Activated CD4-positive, alpha-beta T cell treated with anti-CD3 and anti-CD28 coated beads, Interleukin-2, amount 50 U/mL, for 24 hours (primary cell): ENCODE results near the gene NOXA1.

Source experiments
- DNase-seq, 2 donors: peaks; one replicate each; pipeline ENCODE4 v3.0.0-alpha.2; 2020; ENCODE audit warnings: low read depth in 1 of 2, low spot score in 1 of 2

The NOXA1 gene

DNA sequence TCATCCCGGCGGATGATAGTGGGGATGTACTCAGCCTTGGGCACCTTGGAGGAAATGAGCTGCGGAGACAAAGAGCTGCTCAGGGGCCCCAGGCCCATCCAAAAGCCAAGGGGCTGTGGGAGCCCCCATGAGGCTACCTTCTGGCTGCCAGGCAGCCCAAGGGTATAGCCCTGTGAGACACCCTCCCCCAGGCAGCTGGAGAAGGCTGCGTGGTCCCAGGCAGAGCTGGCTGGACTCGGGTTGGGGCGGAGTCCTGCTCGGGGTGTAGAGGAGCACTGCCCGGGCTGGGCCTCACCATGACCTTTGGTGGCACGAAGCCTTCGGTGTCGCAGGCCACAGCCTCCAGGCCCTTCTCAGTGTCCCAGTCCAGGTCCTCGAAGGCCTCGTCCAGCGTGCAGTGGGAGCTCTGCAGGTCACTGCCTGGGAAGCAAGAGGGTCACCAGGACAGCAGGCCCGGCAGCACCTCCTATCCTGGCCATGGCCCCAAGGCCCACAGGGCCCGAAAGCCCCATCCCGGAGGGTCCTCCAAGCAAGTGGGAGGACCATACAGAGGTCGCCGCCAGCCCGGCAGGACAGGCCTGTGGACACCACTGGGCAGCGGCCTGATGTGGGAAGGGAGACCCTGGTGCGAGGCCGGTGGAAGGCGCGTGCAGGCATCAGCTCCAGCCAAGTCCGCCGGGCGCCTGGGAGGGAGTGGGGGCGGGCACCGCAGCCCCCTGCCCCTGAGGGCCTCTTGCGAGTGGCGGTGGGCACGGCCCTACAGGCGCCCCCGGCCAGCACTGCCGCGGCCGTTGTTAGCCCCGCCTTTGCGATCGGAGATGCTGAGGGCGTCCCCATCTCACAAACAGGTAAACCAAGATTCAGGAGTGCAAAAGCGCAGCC, 29.8 kb downstream of the NOXA1 start:
- DNase-seq: no peak

DNA sequence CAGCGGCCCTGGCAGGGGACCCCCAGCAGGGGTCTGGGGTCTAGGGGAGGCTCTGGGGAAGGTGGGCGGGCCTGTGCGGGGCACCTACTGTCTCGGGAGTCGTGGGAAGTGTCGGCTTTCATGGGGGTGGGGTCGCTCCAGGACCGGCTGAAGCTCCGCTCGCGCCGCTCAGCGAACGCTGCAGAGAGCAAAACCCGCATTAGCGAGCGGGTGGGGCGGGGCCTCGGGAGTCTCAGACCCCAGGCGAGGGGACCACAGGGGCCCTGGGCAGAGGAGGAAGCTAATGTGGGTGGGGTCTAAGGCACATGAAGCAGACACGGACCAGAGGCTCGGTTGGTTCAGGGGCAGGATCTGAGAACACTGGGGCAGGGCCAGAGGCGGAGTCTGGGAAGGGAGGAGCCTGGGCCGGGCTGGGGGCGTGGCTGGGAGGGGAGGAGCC, 30.5 kb downstream of the NOXA1 start:
- peak in 1 of 2 donors; percentile 54 for DNase-seq

DNA sequence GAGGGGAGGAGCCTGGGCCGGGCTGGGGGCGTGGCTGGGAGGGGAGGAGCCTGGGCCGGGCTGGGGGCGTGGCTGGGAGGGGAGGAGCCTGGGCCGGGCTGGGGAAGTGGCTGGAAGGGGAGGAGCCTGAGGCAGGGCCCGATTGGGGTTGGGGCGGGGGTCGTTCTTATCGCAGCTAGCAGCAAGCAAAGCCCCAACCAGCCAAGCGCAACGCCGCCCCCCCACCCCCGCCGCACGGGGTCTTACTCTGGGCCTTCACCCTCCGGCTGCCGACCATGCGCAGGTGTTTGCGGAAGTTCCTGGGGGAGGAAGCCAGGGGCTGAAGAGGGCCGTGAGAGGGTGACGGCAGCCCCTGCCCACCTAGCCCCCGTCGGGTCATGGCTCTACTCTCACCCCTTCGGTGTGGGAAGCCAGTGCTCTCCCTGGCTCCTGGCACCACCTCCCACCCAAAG, 31.0 kb downstream of the NOXA1 start:
- DNase-seq: no peak

DNA sequence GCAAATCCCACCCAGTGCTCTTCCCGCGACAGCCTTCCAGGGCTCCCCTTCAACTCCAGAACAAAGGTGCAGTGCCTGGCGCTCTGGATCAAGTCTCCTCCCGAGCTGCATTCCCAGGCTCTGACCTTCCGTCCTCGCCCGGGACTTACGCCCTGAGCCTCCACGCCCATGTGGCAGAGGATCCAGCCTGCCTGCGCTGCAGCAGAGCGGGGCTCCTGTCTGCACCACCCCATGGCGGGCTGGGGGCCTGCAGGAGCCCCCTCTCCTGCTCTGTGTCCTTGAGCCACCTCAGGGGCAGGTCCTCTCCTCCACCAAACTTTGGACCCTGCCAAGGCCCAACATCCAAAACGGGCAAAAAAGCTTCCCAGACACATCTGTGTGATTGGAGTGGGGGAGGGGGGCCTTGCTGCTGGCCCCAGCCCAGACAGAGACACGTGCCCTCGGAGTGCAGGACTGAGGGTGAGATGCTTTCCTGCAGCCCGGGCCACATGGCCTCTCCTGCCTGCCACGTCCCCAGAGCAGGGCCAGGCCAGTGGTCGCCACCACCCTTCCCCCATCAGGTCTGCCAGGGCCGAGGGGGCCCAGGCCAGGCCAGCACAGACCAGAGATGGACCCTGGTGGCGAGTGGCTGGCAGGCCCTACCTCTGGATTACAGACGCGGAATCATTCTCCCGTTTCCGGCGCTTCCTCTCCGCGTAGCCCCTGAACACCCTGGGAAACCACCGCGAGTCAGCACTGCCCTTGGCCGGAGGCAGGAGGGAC, 31.6 kb downstream of the NOXA1 start:
- no peak for DNase-seq

DNA sequence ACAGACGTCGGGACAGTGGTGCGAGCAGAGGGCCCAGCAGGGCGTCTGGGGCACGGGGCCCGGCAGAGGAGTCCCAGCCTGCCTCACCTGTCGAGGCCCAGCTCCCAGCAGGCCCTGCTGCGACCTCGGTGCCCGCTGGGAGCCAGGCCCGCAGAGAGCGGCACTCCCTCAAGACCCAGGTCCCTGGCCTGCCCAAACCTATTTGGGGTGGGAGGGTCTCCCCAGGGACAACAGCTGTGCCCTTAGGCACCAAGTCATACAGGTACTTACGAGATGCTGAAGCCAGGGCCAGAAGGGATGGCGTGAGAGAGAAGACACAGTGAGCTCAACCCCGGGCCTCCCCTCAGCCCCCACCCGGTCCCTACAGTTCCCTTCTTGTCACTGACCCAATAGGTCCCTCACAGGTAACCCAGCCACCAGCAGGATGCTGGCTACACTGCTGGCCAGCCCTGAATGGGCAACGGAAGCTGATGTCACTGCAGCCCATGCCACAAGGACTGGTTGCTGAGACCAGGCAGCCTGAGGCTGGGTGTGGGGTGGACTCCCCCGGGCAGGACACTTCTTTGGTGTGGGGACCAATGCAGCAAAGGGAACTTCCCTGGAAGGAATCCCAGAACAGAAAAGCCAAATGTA, 32.3 kb downstream of the NOXA1 start:
- DNase-seq: no peak

DNA sequence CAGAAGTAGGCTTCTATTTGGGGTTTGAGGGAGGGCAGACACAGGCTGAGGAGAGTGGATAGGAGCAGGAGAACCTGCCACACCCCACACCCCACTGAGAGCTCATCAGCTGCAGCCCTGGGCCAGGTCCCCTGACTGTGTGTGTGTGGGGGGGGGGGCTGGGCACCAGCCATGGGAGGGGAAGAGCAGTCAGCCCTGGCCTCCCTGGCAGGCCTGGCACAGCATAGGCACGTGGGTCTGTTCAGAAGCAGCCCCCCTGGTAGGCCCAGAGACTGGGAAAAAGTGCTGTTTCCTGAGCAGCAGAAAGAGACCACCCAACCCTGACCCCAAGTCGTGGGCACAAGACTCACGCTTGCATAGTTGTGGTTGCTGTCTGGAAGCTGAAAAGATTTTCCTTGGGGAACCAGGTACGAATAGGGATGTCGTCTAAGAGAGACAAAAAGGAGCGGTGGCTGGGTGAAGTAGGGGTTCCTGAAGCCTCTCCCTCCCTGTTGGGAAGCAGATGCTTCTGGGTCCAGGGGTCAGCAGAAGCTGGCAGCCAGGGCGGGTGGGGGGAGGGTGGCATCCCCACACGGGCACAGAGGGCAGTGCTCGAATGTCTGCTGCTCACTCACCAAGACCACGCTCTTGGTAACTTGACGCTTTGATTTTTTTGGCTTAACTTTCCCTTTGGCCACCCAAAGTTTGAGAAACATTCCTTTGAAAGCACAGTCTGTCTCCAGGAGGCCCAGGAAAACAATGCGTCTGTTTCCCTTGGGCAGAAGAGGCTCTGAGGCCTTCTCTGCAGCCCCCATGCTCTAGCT, 33.1 kb downstream of the NOXA1 start:
- DNase-seq: no peak

DNA sequence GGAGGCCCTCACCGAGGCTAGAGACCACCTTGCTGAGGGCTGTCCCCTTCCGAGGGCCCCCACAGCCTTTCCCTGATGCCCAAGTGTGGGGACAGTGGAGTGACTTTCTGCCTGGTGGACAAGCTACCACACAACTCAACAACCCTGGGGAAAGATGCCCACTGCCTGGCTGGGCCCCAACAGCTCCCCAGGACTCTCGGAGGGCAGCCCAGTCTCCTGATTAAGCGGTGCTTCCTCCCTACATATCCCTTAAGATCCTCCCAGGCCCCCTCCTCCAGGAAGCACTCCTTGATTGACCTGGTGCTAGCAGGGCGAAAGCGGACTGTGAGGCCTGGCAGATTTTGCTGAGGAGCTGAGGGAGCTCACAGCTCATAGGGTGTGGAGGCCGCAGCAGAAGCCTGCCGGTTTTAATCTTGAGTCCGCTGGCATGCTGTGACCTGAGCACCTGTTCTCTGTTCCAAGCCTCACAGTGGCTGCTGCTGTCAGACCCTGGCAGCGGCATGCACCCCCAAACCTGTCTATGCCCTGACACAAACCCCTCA, 33.7 kb downstream of the NOXA1 start:
- DNase-seq: no peak

DNA sequence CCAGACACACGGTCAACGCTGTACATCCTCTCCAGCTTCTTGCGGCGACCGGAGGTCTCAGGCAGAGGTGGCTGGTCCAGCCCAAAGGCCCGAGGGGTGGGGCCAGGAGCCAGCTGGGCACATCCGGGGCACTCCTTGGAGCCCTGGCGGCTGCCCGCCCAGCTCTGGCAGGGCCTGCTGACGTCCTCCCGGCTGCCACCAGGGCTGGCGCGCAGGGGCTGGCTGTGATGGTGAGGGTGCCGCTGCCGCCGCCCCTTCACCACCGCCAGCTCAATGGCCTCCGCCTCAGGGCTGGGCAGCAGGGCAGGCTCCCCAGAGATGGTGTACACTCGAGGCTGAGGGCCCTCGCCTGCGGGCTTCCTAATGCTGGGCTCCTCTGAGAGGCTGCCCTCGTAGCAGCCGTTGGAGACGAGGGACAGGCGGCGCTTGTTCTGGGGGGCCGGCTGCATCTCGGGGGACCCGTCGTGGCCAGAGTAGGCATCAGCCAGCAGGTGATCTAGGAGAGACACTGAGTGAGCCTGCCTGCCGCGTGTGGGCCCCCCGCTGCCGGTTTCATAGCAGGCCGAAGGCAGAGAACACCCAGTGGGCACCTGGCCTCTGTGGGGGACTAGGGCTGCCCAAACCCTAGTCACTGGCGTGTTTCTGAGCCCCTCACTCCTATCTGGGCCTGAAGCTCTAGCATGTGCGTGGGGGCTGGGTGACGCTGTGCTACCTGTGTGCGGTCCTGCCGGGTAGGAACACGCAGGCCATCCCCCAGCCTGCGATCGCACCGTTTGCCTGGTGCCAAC, 34.4 kb downstream of the NOXA1 start:
- no peak for DNase-seq

DNA sequence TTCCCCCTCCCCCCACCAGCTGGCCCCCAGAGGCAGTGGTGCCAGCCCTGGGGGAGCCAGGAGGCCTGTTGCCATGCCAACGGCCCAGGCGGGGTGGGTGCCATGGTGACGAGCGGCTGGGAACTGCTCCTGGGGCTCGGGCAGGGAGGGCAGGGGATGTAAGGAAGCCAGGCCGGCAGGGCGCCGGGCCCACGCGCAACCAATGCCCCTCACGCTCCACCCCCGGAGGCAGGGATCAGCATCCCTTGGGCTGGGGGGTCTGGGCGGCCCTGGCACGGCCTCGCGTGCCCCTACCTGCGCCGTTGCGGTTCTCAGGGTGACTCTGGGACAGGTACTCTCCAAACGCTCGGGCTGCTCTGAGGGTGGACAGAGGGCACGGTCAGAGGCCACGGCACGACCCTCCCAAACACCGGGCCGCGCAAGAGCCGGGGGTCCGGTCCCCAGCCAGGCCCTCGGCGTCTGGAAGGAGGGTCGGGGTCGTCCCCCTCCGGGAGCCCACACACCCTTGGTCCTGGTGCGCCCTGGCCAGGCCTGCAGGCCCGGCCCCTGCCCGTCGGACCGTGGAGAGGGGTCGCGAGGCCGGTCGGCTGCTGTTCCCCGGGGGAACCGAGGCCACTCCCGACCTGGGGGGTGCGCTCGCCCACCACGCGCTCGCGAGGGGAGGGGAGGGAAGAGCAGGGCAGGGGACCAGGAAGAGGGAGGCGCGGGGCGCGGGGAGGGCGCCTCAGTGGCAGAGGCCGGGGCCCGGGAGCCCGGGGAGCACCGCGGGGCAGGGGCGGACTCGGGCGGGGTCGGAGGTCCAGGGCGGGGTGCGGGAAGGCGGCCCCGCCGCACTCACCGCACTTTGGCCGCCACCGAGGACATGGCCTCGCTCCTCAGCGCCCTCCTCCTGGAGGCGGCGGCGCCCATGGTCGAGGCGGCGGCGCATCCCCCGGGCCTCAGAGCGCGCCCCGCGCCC, 35.3 kb downstream of the NOXA1 start:
- DNase-seq: no peak

DNA sequence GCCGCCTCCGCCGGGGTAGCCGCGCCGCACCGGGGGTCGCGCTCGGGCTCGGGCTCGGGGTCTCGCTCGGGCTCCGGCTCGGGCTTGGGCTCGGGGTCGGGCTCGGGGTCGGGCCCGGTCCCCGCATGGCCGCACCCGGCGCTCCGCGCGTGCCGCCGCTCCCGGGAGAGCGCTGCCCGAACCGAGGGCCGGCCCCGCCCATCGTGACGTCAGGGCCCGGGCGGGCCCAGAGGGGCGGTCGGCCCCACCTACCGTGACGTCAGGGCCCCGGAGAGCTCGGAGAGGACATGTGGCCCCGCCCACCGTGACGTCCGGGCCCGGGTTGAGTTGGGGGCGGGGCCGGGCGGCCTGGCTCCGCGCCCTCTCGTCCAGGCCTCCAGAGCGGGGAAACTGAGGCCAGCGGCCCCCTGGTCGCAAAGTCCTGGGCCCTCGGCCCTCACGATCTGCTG, 36.0 kb downstream of the NOXA1 start, which contains the start of gene NSMF:
Gene NSMF (minus strand): TSS at position 183 of the 449 bp plus-strand sequence. CDS start 232 bp downstream, outside the sequence.
- DNase-seq: peak; percentile 92

DNA sequence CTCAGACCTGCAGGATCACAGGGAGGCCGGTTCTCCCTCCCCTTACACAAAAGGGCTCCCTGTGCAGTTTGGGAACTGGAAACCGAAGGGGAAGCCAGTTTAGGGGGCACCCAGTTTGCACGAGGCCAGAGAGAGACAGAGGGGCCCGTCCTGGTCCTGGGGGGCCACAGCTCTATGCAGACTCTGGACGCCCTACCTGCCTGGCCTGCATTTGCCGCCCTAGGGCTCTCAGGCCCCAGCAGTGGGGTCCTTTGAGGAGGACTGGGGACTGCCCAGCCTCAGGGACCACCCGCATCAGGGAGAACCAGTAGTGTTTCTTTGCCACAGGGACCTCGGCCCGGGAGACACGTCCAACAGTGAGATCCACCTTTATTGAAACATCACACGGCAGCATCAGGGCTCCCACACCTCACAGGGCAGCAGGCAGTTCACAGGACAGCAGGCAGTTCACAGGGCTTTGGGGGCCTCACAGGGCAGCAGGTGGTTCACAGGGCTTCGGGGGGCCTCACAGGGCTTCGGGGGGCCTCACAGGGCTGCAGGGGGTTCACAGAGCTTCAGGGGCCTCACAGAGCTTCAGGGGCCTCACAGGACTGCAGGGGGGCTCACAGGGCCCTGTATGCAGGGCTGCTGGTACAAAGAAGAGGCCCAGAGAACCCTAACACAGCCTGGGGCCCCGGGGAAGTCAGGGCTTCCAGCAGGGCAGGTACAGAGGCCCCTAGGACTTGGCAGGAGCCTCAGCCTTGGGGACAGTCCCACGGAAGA, 36.6 kb downstream of the NOXA1 start:
- DNase-seq: no peak

DNA sequence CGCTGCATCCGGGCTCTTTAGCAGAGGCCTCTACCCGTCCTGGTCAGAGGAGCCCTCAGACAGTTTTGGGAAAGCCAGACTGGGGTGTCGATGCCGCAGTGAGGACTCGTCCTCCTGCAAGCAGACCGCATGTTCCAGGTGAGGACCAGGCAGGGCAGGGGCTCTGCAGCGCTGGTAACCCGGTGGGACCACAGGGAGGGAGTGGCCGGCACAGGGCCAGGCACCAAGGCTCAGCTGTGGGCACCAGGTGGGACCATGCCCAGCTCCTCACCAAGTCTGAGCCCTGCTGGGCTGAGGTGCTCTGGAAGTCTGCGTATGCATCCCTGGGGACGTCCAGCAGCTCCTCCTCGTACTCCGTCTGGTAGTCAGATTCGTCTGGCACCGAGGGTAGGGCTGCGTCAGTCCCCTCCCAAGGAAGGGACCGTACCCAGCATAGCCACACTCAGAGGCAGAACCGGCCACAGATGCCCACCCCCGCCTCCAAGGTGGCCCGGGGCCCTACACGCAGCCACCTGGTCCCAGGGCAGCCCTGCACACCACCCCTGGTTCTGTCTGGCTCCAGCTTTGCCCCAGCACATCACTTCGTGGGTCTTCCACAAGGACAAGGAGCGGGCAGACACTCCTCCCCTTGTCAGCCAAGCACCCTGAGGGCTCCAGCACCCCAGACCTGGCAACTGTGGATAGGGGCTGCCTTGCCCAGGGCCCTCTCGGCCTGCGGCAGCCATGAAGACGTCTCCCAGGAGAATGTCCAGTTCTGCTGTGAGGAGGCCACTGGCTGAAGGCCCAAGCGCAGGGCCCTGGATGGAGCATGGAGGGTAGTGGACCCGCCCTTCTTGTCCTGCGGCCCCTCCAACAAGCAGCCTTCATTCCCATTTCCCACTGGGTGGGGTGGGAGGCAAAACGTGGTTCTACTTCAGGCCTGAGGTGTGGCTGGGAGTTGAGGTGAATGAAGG, 37.4 kb downstream of the NOXA1 start:
- DNase-seq: no peak

DNA sequence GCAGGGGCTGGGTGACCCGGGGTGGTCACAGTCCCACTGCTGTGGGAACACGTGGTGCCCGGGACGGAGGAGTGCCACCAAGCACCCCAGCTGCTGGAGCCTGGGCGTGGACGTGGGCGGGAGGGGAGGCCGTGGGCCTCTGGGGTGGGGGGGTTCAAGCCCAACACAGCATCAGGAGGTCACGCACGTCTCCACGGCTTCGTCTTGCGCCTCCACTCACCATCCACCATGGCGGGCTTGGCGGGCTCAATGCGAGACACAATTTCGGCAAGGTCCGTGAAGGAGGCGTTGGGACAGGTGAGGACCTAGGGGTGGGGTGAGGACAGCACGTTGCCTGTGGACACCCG, 38.1 kb downstream of the NOXA1 start:
- DNase-seq: no peak

DNA sequence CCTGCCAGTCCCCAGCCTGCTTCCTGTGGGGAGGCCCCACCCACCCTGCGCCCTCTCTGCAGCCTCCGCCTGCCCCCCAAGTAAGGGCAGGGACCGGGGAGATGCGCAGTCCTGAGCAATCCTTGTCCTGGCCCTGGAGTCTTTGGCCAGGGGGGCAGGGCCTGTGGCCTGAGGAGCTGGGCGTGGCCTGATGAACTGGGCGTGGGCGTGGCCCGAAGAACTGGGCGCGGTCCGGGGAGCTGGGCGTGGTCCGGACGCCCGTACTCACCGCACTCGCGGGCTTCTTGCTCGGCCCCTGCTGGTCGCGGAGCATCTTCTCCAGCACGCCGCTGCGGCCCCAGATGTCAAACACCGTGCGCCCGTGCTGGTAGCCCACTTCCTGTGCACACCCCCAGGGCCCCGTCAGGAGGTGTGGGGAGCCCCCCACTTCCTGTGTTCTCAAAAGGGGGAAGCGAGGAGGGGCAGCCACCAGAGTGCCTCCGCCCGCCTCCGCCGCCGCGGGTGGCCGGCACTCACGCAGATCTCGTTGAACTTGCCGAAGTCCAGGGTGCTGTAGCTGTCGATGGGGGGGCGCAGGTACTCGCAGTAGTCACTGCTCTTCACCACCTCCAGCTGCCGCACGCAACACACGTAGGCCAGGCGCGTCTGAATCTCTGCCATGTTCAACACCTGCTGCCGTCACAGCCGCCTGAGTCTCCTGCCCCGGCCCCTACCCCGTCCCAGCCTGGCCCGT, 38.6 kb downstream of the NOXA1 start:
- DNase-seq: peak in 1 of 2 donors; percentile 57

DNA sequence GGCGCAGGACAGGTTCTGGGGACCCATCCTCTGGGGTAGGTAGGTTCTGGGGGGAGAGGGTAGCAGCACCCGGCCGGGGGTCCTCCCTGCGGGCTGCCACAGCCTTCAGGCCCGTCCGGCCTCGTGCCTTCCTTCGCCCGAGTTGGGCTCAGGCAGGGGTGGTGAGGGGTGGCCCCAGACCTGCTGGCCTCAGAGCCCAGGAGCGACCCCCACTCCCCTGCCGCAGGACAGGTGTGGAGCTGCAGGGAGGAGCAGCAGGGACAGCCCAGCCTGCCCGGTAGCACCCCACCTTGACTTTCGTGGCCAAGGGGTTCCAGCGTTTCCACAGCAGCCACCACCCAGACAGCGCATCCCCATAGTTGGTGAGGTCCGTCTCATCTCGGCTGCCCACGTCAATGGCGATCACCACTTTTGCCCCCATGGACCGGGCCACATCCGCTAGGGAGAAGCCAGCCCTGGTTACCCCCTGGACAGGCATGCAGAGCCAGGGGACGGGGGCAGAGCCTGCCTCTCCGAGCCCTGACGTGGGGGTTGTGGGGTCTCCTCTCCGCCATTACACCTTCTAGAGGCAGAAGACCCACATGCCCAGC, 39.3 kb downstream of the NOXA1 start:
- DNase-seq: no peak
